OCI-LY1 (cell line): Measurements from ENCODE around the gene PDZD2.

ENCODE experiments used
- H2AFZ ChIP-seq: fragments of 200-600 bp; sonication (generic), shearing (Covaris generic); 2 replicates; pipeline ENCODE4 v1.6.0; 2014; ENCODE audit warnings: antibody characterized with exemption, mild to moderate bottlenecking, low read length
- H3F3A ChIP-seq: fragments of 200-600 bp; sonication (generic), shearing (Covaris generic); 2 replicates; pipeline ENCODE4 v1.6.0; 2014; ENCODE audit warnings: mild to moderate bottlenecking, antibody characterized with exemption, low read length, moderate library complexity; ENCODE audit not compliant: insufficient read depth
- H3K27ac ChIP-seq: fragments of 200-600 bp; sonication (generic); 2 replicates; pipeline ENCODE4 v1.5.1; 2014; ENCODE audit warnings: low read length, mixed run types, mild to moderate bottlenecking, low read depth; ENCODE audit not compliant: poor library complexity, severe bottlenecking
- H3K27me3 ChIP-seq: fragments of 200-600 bp; sonication (generic); 2 replicates; pipeline ENCODE4 v1.6.0; 2014; ENCODE audit warnings: antibody characterized with exemption, mild to moderate bottlenecking, low read length, moderate library complexity; ENCODE audit not compliant: insufficient read depth
- H3K36me3 ChIP-seq: fragments of 200-600 bp; sonication (generic); 2 replicates; pipeline ENCODE4 v1.6.1; 2014; ENCODE audit warnings: mild to moderate bottlenecking, antibody characterized with exemption, low read length, moderate library complexity, mixed read lengths; ENCODE audit not compliant: insufficient read depth
- H3K4me1 ChIP-seq: fragments of 200-600 bp; sonication (generic); 2 replicates; pipeline ENCODE4 v1.5.1; 2014; ENCODE audit warnings: mild to moderate bottlenecking, low read length, moderate library complexity; ENCODE audit not compliant: insufficient read depth, severe bottlenecking
- H3K4me2 ChIP-seq: fragments of 200-600 bp; sonication (generic), shearing (Covaris generic); 2 replicates; pipeline ENCODE4 v1.6.1; 2014; ENCODE audit warnings: low read length
- H3K4me3 ChIP-seq: fragments of 200-600 bp; sonication (generic); 2 replicates; pipeline ENCODE4 v1.5.1; 2014; ENCODE audit warnings: low read length, low read depth, mild to moderate bottlenecking, mixed read lengths; ENCODE audit not compliant: poor library complexity, severe bottlenecking
- H3K79me2 ChIP-seq: fragments of 200-600 bp; shearing (Covaris generic); 2 replicates; pipeline ENCODE4 v1.6.1; 2016; ENCODE audit warnings: mixed run types, low read length, mixed read lengths; ENCODE audit not compliant: insufficient read depth
- H3K9ac ChIP-seq: fragments of 200-600 bp; sonication (generic), shearing (Covaris generic); 2 replicates; pipeline ENCODE4 v1.6.1; 2014; ENCODE audit warnings: mild to moderate bottlenecking, low read length, mixed read lengths
- H3K9me2 ChIP-seq: fragments of 200-600 bp; sonication (generic), shearing (Covaris generic); 2 replicates; pipeline ENCODE4 v1.6.1; 2014; ENCODE audit warnings: low read depth, mild to moderate bottlenecking, low read length, mixed read lengths
- H3K9me3 ChIP-seq: fragments of 200-600 bp; shearing (Covaris generic); 2 replicates; pipeline ENCODE4 v1.6.1; 2014; ENCODE audit warnings: low read length, mixed read lengths
- H4K20me1 ChIP-seq: fragments of 200-600 bp; sonication (generic), shearing (Covaris generic); 2 replicates; pipeline ENCODE4 v1.6.0; 2016; ENCODE audit warnings: mild to moderate bottlenecking, low read length; ENCODE audit not compliant: insufficient read depth
- CTCF ChIP-seq: fragments of 200-600 bp; sonication (generic), shearing (Covaris generic); IDR thresholded peaks from 2 replicates; pipeline ENCODE4 v1.5.1; 2017; ENCODE audit warnings: mild to moderate bottlenecking, antibody characterized with exemption, low read length, moderate library complexity, mixed read lengths
- EZH2 ChIP-seq: fragments of 200-600 bp; sonication (generic), shearing (Covaris generic); IDR thresholded peaks from 2 replicates; pipeline ENCODE4 v1.8.0; 2017; ENCODE audit warnings: borderline replicate concordance, mixed run types, mild to moderate bottlenecking, antibody characterized with exemption, low read length, moderate library complexity, mixed read lengths

PDZD2 gene

GRCh38 chr5:32058997-32059396 is 420.1 kb downstream of the PDZD2 start:
- Histone ChIP-seq H3K27me3 (no peaks in the 10 kb centered on the region), H3K4me2 (no peak overlapping the region), H3K9ac (no peak overlapping the region), H3K9me3 (no peaks in the 10 kb centered on the region), H3K4me3 (no peak overlapping the region), H3K4me1 (peaks cover 4% of the 10 kb centered on the region), H3K36me3 (peaks cover 48% of the 10 kb centered on the region), H3F3A (no peaks in the 10 kb centered on the region), H4K20me1 (no peaks in the 10 kb centered on the region), H3K27ac (no peak overlapping the region), H3K79me2 (no peaks in the 10 kb centered on the region), H2AFZ (no peak overlapping the region), H3K9me2 (no peaks in the 10 kb centered on the region)
- TF ChIP-seq CTCF (no peak), EZH2 (no peak)

- no peaks in the 10 kb centered on the region for H4K20me1 ChIP-seq
- H3F3A ChIP-seq: no peaks in the 10 kb centered on the region
- no peak overlapping the region for H2AFZ ChIP-seq
- TF ChIP-seq CTCF (no peak), EZH2 (no peak)
- H3K9me2 ChIP-seq: no peaks in the 10 kb centered on the region
- H3K4me2 ChIP-seq: no peak overlapping the region
- H3K27me3 ChIP-seq: no peaks in the 10 kb centered on the region
- no peaks in the 10 kb centered on the region for H3K79me2 ChIP-seq
- no peak overlapping the region for H3K4me3 ChIP-seq
- H3K9me3 ChIP-seq: no peaks in the 10 kb centered on the region
- H3K4me1 ChIP-seq: no peaks in the 10 kb centered on the region
- peaks cover 47% of the 10 kb centered on the region for H3K36me3 ChIP-seq
- H3K9ac ChIP-seq: no peak overlapping the region
- no peak overlapping the region for H3K27ac ChIP-seq
Measured at GRCh38 chr5:32059761-32060530, 421.0 kb downstream of the PDZD2 start.

- Histone ChIP-seq H3F3A (no peaks in the 10 kb centered on the region), H3K4me3 (no peak overlapping the region), H3K27ac (no peak overlapping the region), H3K9ac (no peak overlapping the region), H3K27me3 (no peaks in the 10 kb centered on the region), H3K4me2 (no peak overlapping the region), H2AFZ (no peak overlapping the region), H3K36me3 (peaks cover 47% of the 10 kb centered on the region), H3K9me2 (no peaks in the 10 kb centered on the region), H3K4me1 (no peaks in the 10 kb centered on the region), H3K9me3 (no peaks in the 10 kb centered on the region), H4K20me1 (no peaks in the 10 kb centered on the region), H3K79me2 (no peaks in the 10 kb centered on the region)
- no peak for TF ChIP-seq EZH2
- TF ChIP-seq CTCF: no peak
Measured at GRCh38 chr5:32061236-32061635, 422.3 kb downstream of the PDZD2 start.
